Esophagus squamous epithelium (tissue), 5 donors: Measurements from ENCODE around the gene PRDM5. TPM values are rescaled to one million over a fixed set of nuclear protein-coding genes. Genes with fewer than 3 reads are reported as not detected.

ENCODE experiments used
- DNase-seq: peaks from one replicate; lab custom pipeline; 2025; lab: John Stamatoyannopoulos, UW
- H3K27ac ChIP-seq, 4 donors: fragments of 200-600 bp; sonication (generic); one replicate each; pipeline ENCODE4 v1.5.1; 2016 to 2019; ENCODE audit warnings: mild to moderate bottlenecking in 1 of 4
- H3K27me3 ChIP-seq, 4 donors: fragments of 200-600 bp; sonication (generic); 1 replicate in 3 of 4; 2 replicates in 1 of 4; pipeline versions ENCODE4 v1.5.1 to v1.6.0; 2017 to 2021; ENCODE audit warnings: antibody characterized with exemption in 1 of 4
- H3K36me3 ChIP-seq, 3 donors: fragments of 200-600 bp; sonication (generic); one replicate each; pipeline ENCODE4 v1.5.1; 2016 to 2019
- H3K4me1 ChIP-seq, 3 donors: fragments of 200-600 bp; sonication (generic); one replicate each; pipeline ENCODE4 v1.5.1; 2017 to 2019
- H3K4me3 ChIP-seq, 4 donors: fragments of 200-600 bp; sonication (generic); 1 replicate in 3 of 4; 2 replicates in 1 of 4; pipeline ENCODE4 v1.5.1; 2016 to 2019; ENCODE audit warnings: mild to moderate bottlenecking in 2 of 4, moderate library complexity in 1 of 4
- H3K9me3 ChIP-seq, 3 donors: fragments of 200-600 bp; sonication (generic); one replicate each; pipeline ENCODE4 v1.5.1; 2016 to 2019
- POLR2A ChIP-seq, 4 donors: fragments of 450-650 bp; IDR thresholded peaks; one replicate each; pipeline ENCODE4 v1.6.1; 2017; ENCODE audit warnings: antibody characterized with exemption in 4 of 4, mild to moderate bottlenecking in 4 of 4, moderate library complexity in 3 of 4
- WGBS, 2 donors: methylation state at CpG; one replicate each; pipeline ENCODE4 v1.1.5; 2018; 5-methylcytosine and 5-hydroxymethylcytosine counted together
- intact Hi-C: fragments of 100-400 bp; cut with DNase I; formaldehyde crosslinking; loops from one replicate; pipeline ENCODE4 v1.15.0; 2022
- total RNA-seq, 4 donors: library from RNA; depleted of rRNA; stranded (reverse); fragments of >200 nt; gene quantifications; one replicate each; pipeline ENCODE4 v1.1.0, GENCODE V29; 2016
- TF ChIP-seq, protein P1 (sequence below), 6 experiments: fragments of 450-650 bp in 4 of 6; fragments of 200-600 bp in 2 of 6; sonication (generic) in 2 of 6; IDR thresholded peaks; one replicate each; pipeline ENCODE4 v1.5.1; 2016 to 2019; ENCODE audit warnings: antibody characterized with exemption in 6 of 6, mild to moderate bottlenecking in 4 of 6, moderate library complexity in 4 of 6
- donor health status: DM: yes; HTN: yes; CAD: no.

Gene PRDM5
- 10 to 100 TPM in 1 of 4 donors, 1 to 10 TPM in 3; 3.3 to 16.8 (median 6.2) TPM for total RNA-seq

DNA sequence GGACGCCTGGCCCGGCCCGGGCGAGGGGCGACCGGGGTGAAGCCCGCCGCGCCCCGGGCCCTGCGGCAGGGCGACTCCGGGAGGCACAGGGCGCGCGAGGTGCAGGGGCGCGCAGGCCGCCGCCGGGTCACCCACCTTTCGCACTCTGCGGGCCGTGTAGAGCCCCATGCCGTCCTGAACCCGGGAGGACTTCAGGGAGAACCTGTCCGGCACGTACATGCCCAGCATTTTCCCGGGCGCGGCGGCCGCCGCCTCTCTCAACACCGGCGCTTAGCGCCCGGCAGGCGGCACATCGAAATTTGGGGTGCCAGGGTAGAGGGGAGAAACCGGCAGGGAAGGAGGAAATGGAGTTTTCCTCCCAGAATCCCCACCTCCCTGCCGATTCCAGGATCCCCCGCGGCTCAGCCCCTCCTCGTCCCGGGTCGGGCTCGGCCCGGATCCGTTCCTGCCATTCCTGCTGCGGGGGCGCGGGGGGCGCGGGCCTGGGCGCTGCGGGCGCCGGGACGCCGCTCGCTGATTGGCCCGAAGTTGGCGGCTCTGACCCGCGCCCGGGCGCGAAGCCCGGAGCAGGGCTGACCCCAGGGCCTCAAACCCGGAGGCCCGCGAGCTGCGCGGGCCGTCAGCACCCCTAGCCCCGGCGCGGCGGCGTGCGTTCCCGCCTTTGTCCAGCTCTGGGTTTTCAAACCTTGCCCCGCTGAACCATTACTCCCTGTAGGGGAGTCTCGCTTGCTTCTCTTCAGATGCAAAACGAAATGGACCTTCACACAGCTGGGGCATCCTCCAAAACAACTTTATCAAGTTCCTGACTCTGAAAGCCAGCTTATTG, at the start of gene PRDM5:
PRDM5 (minus strand) TSS at position 346 of the 826 bp plus-strand sequence; CDS start at position 228, 118 bp downstream.
- intact Hi-C loops = no loop called here
- H3K27ac ChIP-seq = peak within 1 kb of the TSS; percentile 86 to 98 (median 92)
- DNase-seq = no peak
- TF ChIP-seq, protein P1, sequence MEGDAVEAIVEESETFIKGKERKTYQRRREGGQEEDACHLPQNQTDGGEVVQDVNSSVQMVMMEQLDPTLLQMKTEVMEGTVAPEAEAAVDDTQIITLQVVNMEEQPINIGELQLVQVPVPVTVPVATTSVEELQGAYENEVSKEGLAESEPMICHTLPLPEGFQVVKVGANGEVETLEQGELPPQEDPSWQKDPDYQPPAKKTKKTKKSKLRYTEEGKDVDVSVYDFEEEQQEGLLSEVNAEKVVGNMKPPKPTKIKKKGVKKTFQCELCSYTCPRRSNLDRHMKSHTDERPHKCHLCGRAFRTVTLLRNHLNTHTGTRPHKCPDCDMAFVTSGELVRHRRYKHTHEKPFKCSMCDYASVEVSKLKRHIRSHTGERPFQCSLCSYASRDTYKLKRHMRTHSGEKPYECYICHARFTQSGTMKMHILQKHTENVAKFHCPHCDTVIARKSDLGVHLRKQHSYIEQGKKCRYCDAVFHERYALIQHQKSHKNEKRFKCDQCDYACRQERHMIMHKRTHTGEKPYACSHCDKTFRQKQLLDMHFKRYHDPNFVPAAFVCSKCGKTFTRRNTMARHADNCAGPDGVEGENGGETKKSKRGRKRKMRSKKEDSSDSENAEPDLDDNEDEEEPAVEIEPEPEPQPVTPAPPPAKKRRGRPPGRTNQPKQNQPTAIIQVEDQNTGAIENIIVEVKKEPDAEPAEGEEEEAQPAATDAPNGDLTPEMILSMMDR (IDR thresholded peaks at IDR 0.05) = peak in 2 of 6 experiments; percentile 15 to 43
- no peak for TF ChIP-seq POLR2A (IDR thresholded peaks at IDR 0.05)
- H3K9me3 ChIP-seq = no peaks in the 10 kb centered on the region
- peaks cover 0 to 12% (median 0%) of the 10 kb centered on the region in 4 donors for H3K27me3 ChIP-seq
- WGBS, 2 donors = 0 to 2% methylated on average over 1 to 6 of the region's 86 CpGs
- peaks cover 3 to 40% (median 11%) of the 10 kb centered on the region in 3 donors for H3K4me1 ChIP-seq
- peak within 1 kb of the TSS; percentile 67 to 87 (median 75) for H3K4me3 ChIP-seq
- no peaks in the 10 kb centered on the region for H3K36me3 ChIP-seq

DNA sequence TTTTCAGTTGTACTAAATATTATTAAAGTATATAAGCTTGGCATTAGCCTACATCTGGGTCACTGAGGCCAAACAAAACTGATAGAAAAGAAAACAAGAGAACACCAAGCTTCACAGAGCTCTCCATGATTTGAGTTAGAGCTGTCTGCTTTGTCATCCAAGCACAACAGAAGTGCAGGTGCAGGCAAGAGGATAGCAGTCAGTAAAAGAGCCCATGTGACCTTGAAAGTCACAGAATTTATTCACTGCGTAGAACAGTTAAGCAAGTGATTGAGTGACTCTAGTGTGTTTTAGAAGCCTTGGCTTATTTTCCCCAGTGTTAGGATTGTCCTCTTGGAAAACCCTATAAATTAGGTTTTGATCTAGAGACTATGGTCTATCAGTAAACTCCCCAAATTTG, 49.4 kb upstream of the PRDM5 start:
- no peaks in the 10 kb centered on the region for H3K9me3 ChIP-seq
- H3K27me3 ChIP-seq = no peaks in the 10 kb centered on the region
- intact Hi-C loops = no loop called here
- no peak for DNase-seq
- no peaks in the 10 kb centered on the region for H3K4me1 ChIP-seq
- no peaks in the 10 kb centered on the region for H3K36me3 ChIP-seq
- no peak overlapping the region for H3K4me3 ChIP-seq
- TF ChIP-seq, protein P1 (IDR thresholded peaks at IDR 0.05) = no peak
- TF ChIP-seq POLR2A (IDR thresholded peaks at IDR 0.05) = no peak
- WGBS, 2 donors = 62 to 67% methylated on average over 1 of the region's 1 CpG
- no peak overlapping the region for H3K27ac ChIP-seq

DNA sequence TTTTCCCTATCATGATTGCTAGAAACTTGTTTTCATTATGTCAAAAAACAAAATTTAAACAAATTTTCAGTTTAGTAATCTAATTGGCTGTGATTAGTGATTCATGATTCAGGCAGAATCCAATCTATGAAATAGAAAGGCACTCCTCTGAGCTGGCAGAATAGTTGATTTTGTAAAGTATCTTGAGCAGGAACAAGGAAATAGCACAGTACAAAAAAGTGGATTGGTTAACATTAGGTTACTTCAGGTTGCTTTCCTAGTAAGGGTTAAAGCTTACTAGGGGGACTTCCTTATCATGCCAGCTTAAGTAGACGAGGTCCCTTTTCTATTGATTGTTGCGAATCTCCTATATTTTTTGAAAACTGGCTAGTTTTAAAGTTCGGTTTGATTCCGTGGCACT, 43.4 kb upstream of the PRDM5 start:
- Histone ChIP-seq H3K27me3 (no peaks in the 10 kb centered on the region), H3K27ac (no peak overlapping the region), H3K4me1 (no peaks in the 10 kb centered on the region), H3K9me3 (no peaks in the 10 kb centered on the region), H3K4me3 (no peak overlapping the region), H3K36me3 (no peaks in the 10 kb centered on the region)
- no peak for TF ChIP-seq POLR2A (IDR thresholded peaks at IDR 0.05)
- TF ChIP-seq, protein P1 (IDR thresholded peaks at IDR 0.05) = no peak
- intact Hi-C loops = no loop called here
- no peak for DNase-seq
- 69 to 73% methylated on average over 4 of the region's 4 CpGs for WGBS, 2 donors

DNA sequence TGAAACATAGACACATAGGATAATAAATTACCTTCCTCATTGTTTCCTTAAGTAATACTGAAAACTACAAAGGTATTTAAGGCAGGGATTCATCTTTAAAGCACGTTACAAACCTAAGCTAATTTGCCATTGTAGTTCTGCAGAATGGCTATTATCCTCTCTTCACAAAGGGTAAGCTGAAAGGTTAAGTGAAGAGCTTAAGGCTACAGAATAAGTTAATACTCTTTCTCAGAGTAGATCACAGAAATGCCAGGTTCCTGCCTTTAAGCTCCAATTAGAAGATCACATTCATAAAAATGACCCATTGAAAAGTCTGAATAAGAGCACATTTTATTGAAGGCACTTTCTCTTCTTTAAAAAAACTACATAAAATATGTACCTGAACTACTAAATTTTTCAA, 42.1 kb upstream of the PRDM5 start:
- no peak overlapping the region for H3K27ac ChIP-seq
- no peaks in the 10 kb centered on the region for H3K27me3 ChIP-seq
- H3K4me1 ChIP-seq = no peaks in the 10 kb centered on the region
- H3K4me3 ChIP-seq = no peak overlapping the region
- 24 to 28% methylated on average over 1 of the region's 1 CpG for WGBS, 2 donors
- no peak for TF ChIP-seq POLR2A (IDR thresholded peaks at IDR 0.05)
- TF ChIP-seq, protein P1 (IDR thresholded peaks at IDR 0.05) = no peak
- no peaks in the 10 kb centered on the region for H3K36me3 ChIP-seq
- no peak for DNase-seq
- no peaks in the 10 kb centered on the region for H3K9me3 ChIP-seq
- intact Hi-C loops = no loop called here

DNA sequence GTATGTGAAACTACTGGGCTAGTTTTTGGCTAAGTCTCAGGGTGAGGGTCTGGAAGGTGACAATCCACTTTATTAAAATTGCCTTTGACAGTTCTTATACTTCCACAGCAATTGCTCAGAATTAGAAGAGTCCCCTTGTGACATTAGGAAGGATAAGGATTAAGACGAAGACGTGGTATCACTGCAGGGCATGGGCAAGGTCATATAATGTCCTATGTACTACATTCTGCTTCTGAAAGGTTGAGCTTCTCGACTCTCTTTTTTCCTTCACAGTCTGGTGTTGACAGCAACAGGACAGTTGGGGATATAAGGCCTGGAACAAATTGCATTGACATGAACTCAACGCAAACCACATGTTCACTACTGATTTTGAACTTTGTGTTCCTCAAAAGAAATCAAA, 40.9 kb upstream of the PRDM5 start:
- no peaks in the 10 kb centered on the region for H3K9me3 ChIP-seq
- TF ChIP-seq POLR2A (IDR thresholded peaks at IDR 0.05) = no peak
- TF ChIP-seq, protein P1 (IDR thresholded peaks at IDR 0.05) = no peak
- no peaks in the 10 kb centered on the region for H3K4me1 ChIP-seq
- intact Hi-C loops = no loop called here
- H3K36me3 ChIP-seq = no peaks in the 10 kb centered on the region
- no peak for DNase-seq
- 58 to 65% methylated on average over 4 of the region's 4 CpGs for WGBS, 2 donors
- no peaks in the 10 kb centered on the region for H3K27me3 ChIP-seq
- no peak overlapping the region for H3K4me3 ChIP-seq
- H3K27ac ChIP-seq = no peak overlapping the region
